A673 (cell line): ENCODE data around the gene SLC36A1. TPM values are rescaled to one million over a fixed set of nuclear protein-coding genes. Genes with fewer than 3 reads are reported as not detected.
"Not testable (repeated sequence)": the region's sequence is repeated elsewhere in the genome, so short reads cannot be mapped to it uniquely, and the experiment has no call there.

ENCODE experiments used
- BruUV-seq: library from RNA; stranded (reverse); fragments of 400-500 nt; replicated peaks from 2 replicates; lab custom pipeline; 2021; lab: Mats Ljungman, UMichigan
- CTCF ChIA-PET: fragments of 300-600 bp; sonication (Branson Sonifier 250); formaldehyde crosslinking; loops from one replicate; lab custom pipeline; 2022; ENCODE audit warnings: antibody characterized with exemption; lab: Charles Lee
- POLR2A ChIA-PET: fragments of 300-600 bp; sonication (Branson Sonifier 250); formaldehyde crosslinking; loops from one replicate; lab custom pipeline; 2022; ENCODE audit warnings: antibody characterized with exemption; ENCODE audit not compliant: low non-redundant PET; lab: Charles Lee
- DNase-seq: peaks from one replicate; pipeline ENCODE4 v3.0.0-alpha.2; 2015; ENCODE audit warnings: low spot score
- H3K27ac ChIP-seq: fragments of 200-600 bp; sonication (generic); 2 replicates; pipeline ENCODE4 v1.5.1; 2016; ENCODE audit warnings: mixed run types, low read depth, mild to moderate bottlenecking, mixed read lengths, antibody characterized with exemption, low read length; ENCODE audit not compliant: poor library complexity, severe bottlenecking
- H3K27me3 ChIP-seq: fragments of 200-600 bp; sonication (generic); replicated peaks from 2 replicates; pipeline ENCODE4 v1.6.1; 2017; ENCODE audit warnings: mixed run types, low read depth, mild to moderate bottlenecking, mixed read lengths, antibody characterized with exemption, low read length; ENCODE audit not compliant: insufficient read depth, poor library complexity
- H3K36me3 ChIP-seq: fragments of 200-600 bp; sonication (generic); 2 replicates; pipeline ENCODE4 v1.6.1; 2016; ENCODE audit warnings: mixed run types, mild to moderate bottlenecking, mixed read lengths, antibody characterized with exemption, low read length; ENCODE audit not compliant: insufficient read depth, poor library complexity, severe bottlenecking
- H3K4me1 ChIP-seq: fragments of 200-600 bp; sonication (generic); 2 replicates; pipeline ENCODE4 v1.6.1; 2017; ENCODE audit warnings: mixed run types, mild to moderate bottlenecking, mixed read lengths, antibody characterized with exemption, low read length; ENCODE audit not compliant: insufficient read depth, poor library complexity, severe bottlenecking
- H3K4me3 ChIP-seq: fragments of 200-600 bp; sonication (generic); 2 replicates; pipeline ENCODE4 v1.5.1; 2016; ENCODE audit warnings: low read depth, mixed run types, mild to moderate bottlenecking, mixed read lengths, low read length; ENCODE audit not compliant: poor library complexity, severe bottlenecking
- H3K9me3 ChIP-seq: fragments of 200-600 bp; sonication (generic); 2 replicates; pipeline ENCODE4 v1.6.1; 2016; ENCODE audit warnings: mixed run types, low read depth, mild to moderate bottlenecking, mixed read lengths, antibody characterized with exemption, low read length; ENCODE audit not compliant: poor library complexity, severe bottlenecking
- CTCF ChIP-seq: fragments of 300-800, 200-600 bp; sonication (generic); conservative IDR thresholded peaks from 2 replicates; pipeline ENCODE4 v1.5.1; 2017; ENCODE audit warnings: low read depth, mild to moderate bottlenecking, antibody characterized with exemption, low read length, moderate library complexity, mixed read lengths
- EZH2 ChIP-seq: fragments of 200-600 bp; sonication (generic); IDR thresholded peaks from 2 replicates; pipeline ENCODE4 v1.6.1; 2017; ENCODE audit warnings: borderline replicate concordance, low read depth, mild to moderate bottlenecking, mixed read lengths, antibody characterized with exemption, low read length; ENCODE audit not compliant: poor library complexity, severe bottlenecking
- intact Hi-C: fragments of 100-400 bp; cut with micrococcal nuclease; formaldehyde crosslinking; loops from one replicate; pipeline ENCODE4 v1.10.0; 2022; ENCODE audit not compliant: unreplicated experiment
- total RNA-seq: library from RNA; stranded (reverse); gene quantifications from 2 replicates; pipeline ENCODE4 v1.2.3, GENCODE V29; 2021

Gene SLC36A1
- total RNA-seq, 1 experiment from 2014 or later, result 12.5 TPM

- POLR2A ChIA-PET, result no interaction called here
- Histone ChIP-seq H3K36me3 (no peaks in the 10 kb centered on the region), H3K4me1 (no peaks in the 10 kb centered on the region), H3K9me3 (no peaks in the 10 kb centered on the region), H3K4me3 (no peak overlapping the region), H3K27ac (no peak overlapping the region), H3K27me3 (no peaks in the 10 kb centered on the region)
- CTCF ChIA-PET, result no interaction called here
- intact Hi-C loops, result no loop called here
- no peak for TF ChIP-seq EZH2
- no peak for TF ChIP-seq CTCF
- BruUV-seq, result no TSS peak
- DNase-seq, result no peak
Measured at GRCh38 chr5:151424892-151425523, 22.4 kb upstream of the SLC36A1 start.

- intact Hi-C loops, DNase-seq, CTCF ChIA-PET, H3K27ac ChIP-seq, H3K36me3 ChIP-seq, H3K4me3 ChIP-seq, H3K9me3 ChIP-seq, H3K27me3 ChIP-seq, BruUV-seq, POLR2A ChIA-PET, H3K4me1 ChIP-seq: not testable (repeated sequence)
Measured at GRCh38 chr5:151426347-151426746, 21.1 kb upstream of the SLC36A1 start.

- H3K27me3 ChIP-seq, result no peaks in the 10 kb centered on the region
- POLR2A ChIA-PET, result no interaction called here
- intact Hi-C loops, result no loop called here
- CTCF ChIA-PET, result no interaction called here
- H3K4me3 ChIP-seq, result no peak overlapping the region
- DNase-seq, result no peak
- no TSS peak for BruUV-seq
- no peaks in the 10 kb centered on the region for H3K36me3 ChIP-seq
- TF ChIP-seq CTCF (no peak), EZH2 (no peak)
- no peak overlapping the region for H3K27ac ChIP-seq
- no peaks in the 10 kb centered on the region for H3K9me3 ChIP-seq
- H3K4me1 ChIP-seq, result no peaks in the 10 kb centered on the region
Measured at GRCh38 chr5:151427258-151427657, 20.1 kb upstream of the SLC36A1 start.

GRCh38 chr5:151430731-151431130, 16.7 kb upstream of the SLC36A1 start:
- H3K36me3 ChIP-seq, result no peaks in the 10 kb centered on the region
- no TSS peak for BruUV-seq
- DNase-seq, result no peak
- H3K27ac ChIP-seq, result no peak overlapping the region
- H3K4me3 ChIP-seq, result no peak overlapping the region
- CTCF ChIA-PET, result no interaction called here
- intact Hi-C loops, result no loop called here
- TF ChIP-seq EZH2 (no peak), CTCF (no peak)
- H3K9me3 ChIP-seq, result no peaks in the 10 kb centered on the region
- POLR2A ChIA-PET, result no interaction called here
- peaks cover 9% of the 10 kb centered on the region for H3K27me3 ChIP-seq
- H3K4me1 ChIP-seq, result no peaks in the 10 kb centered on the region
